T-cell (primary cell): ENCODE measurements around the gene CNDP2. TPM values are rescaled to one million over a fixed set of nuclear protein-coding genes. Genes with fewer than 3 reads are reported as not detected.

Experiments
- ATAC-seq, 4 experiments: fragments of 200-7000 bp in 3 of 4; fragments of 150-1000 bp in 1 of 4; cut with Tn5 transposase; replicated peaks in 1 of 4; 1 replicate in 3 of 4; 2 replicates in 1 of 4; pipeline ENCODE4 v1.10.0; 2021; ENCODE audit warnings: moderate library complexity in 3 of 4, mild to moderate bottlenecking in 2 of 4, moderate number of reproducible peaks in 1 of 4
- CTCF ChIA-PET, 2 donors: fragments of 300-600 bp; sonication (Branson Sonifier 250); formaldehyde crosslinking; loops; one replicate each; lab custom pipeline; 2022; ENCODE audit warnings: antibody characterized with exemption in 2 of 2; lab: Charles Lee
- POLR2A ChIA-PET, 2 donors: fragments of 300-600 bp; sonication (Branson Sonifier 250); formaldehyde crosslinking; loops; one replicate each; lab custom pipeline; 2022; ENCODE audit warnings: antibody characterized with exemption in 2 of 2; lab: Charles Lee
- DNase-seq, 35 experiments: peaks; one replicate each; pipeline versions ENCODE4 v3.0.0 to v3.0.0-alpha.2; 2013 to 2023
- H3K27ac ChIP-seq: one replicate; pipeline ENCODE4 v1.5.1; 2013; ENCODE audit warnings: low read length
- H3K27me3 ChIP-seq, 2 experiments: replicated peaks in 1 of 2; 1 replicate in 1 of 2; 2 replicates in 1 of 2; pipeline versions ENCODE4 v1.6.1 to v1.7.0; 2013; ENCODE audit warnings: low read length in 1 of 2, mixed read lengths in 1 of 2; ENCODE audit not compliant: control insufficient read depth in 2 of 2, insufficient read depth in 2 of 2; ENCODE audit errors: extremely low read depth in 1 of 2
- H3K36me3 ChIP-seq, 2 donors: 1 replicate in 1 of 2; 2 replicates in 1 of 2; pipeline versions ENCODE4 v1.6.1 to v1.7.0; 2013; ENCODE audit warnings: low read length in 1 of 2; ENCODE audit not compliant: control insufficient read depth in 2 of 2, insufficient read depth in 1 of 2; ENCODE audit errors: extremely low read depth in 1 of 2
- H3K4me1 ChIP-seq, 2 experiments: 1 replicate in 1 of 2; 2 replicates in 1 of 2; pipeline versions ENCODE4 v1.6.1 to v1.7.0; 2013; ENCODE audit warnings: low read length in 2 of 2, mixed read lengths in 1 of 2; ENCODE audit not compliant: insufficient read depth in 2 of 2, control insufficient read depth in 1 of 2; ENCODE audit errors: extremely low read depth in 1 of 2
- H3K4me3 ChIP-seq, 2 donors: 1 replicate in 1 of 2; 2 replicates in 1 of 2; pipeline versions ENCODE4 v1.5.1 to v1.7.0; 2013; ENCODE audit warnings: mild to moderate bottlenecking in 2 of 2, low read length in 1 of 2, moderate library complexity in 1 of 2; ENCODE audit not compliant: control insufficient read depth in 1 of 2; ENCODE audit errors: extremely low read depth in 1 of 2
- H3K9me3 ChIP-seq: 2 replicates; pipeline ENCODE4 v1.7.0; 2013
- H3K27ac Mint-ChIP-seq, 2 donors: one replicate each; pipeline ENCODE4 v1.8.0; 2020 to 2021; ENCODE audit warnings: mild to moderate bottlenecking in 2 of 2, mixed read lengths in 2 of 2
- H3K27me3 Mint-ChIP-seq, 2 donors: one replicate each; pipeline ENCODE4 v1.8.0; 2021 to 2022; ENCODE audit warnings: mixed read lengths in 2 of 2
- H3K36me3 Mint-ChIP-seq: one replicate; pipeline ENCODE4 v1.8.0; 2021; ENCODE audit warnings: mixed read lengths
- H3K4me1 Mint-ChIP-seq, 3 donors: one replicate each; pipeline ENCODE4 v1.8.0; 2020 to 2022; ENCODE audit warnings: mixed read lengths in 3 of 3, mild to moderate bottlenecking in 1 of 3
- H3K4me3 Mint-ChIP-seq, 3 donors: one replicate each; pipeline ENCODE4 v1.8.0; 2020 to 2022; ENCODE audit warnings: mild to moderate bottlenecking in 3 of 3, mixed read lengths in 3 of 3, moderate library complexity in 3 of 3
- H3K9me3 Mint-ChIP-seq, 3 donors: one replicate each; pipeline ENCODE4 v1.8.0; 2020 to 2022; ENCODE audit warnings: mixed read lengths in 3 of 3
- WGBS: methylation state at CpG from one replicate; pipeline ENCODE4 v1.1.5; 2013; ENCODE audit warnings: missing lambda C conversion rate; ENCODE audit not compliant: insufficient coverage; 5-methylcytosine and 5-hydroxymethylcytosine counted together
- total RNA-seq, 35 experiments: library from RNA in 6 of 35; stranded (reverse) in 6 of 35; fragments of 120-200 nt in 1 of 35; gene quantifications; one replicate each; pipeline versions ENCODE4 v1.2.1 to v1.2.4 and lab custom pipeline; 2013 to 2026

The CNDP2 gene
- total RNA-seq, 5 donors from 2014 or later (not counting 1 experiment from before 2014, with no cell fraction given): 113 to 150 (median 137) TPM

DNA sequence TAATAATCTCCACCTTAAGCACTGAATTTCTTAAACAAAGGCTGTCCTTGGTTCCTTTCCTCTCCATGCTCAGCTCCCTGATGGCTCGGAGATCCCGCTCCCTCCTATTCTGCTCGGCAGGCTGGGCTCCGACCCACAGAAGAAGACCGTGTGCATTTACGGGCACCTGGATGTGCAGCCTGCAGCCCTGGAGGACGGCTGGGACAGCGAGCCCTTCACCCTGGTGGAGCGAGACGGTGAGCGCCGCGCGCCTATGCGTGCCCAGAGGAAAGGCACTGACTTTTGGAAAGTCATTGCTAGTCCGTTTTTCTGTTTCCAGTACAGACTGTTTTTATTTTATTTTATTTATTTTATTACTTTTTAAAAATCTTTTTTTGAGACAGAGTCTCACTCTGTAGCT is 9.6 kb downstream of the CNDP2 start:
- Histone ChIP-seq H3K27ac (no peak overlapping the region), H3K4me1 (peaks cover 0 to 5% of the 10 kb centered on the region in 2 experiments), H3K36me3 (peaks cover 17 to 84% of the 10 kb centered on the region in 2 donors), H3K27me3 (no peaks in the 10 kb centered on the region), H3K9me3 (no peaks in the 10 kb centered on the region), H3K4me3 (no peak overlapping the region)
- H3K27ac Mint-ChIP-seq: no peak overlapping the region
- no peak for ATAC-seq
- ChIA-PET CTCF (interaction anchor here in 1 of 2 donors (0.7 kb wide), 1 partner anchor 56 kb away, joined by 3 read pairs; no protein-coding TSS in a partner anchor), POLR2A (no interaction called here)
- H3K9me3 Mint-ChIP-seq: no peaks in the 10 kb centered on the region
- 96% methylated on average over 8 of the region's 16 CpGs for WGBS
- no peaks in the 10 kb centered on the region for H3K27me3 Mint-ChIP-seq
- H3K4me1 Mint-ChIP-seq: peaks cover 9 to 26% (median 18%) of the 10 kb centered on the region in 3 donors
- DNase-seq: no peak
- H3K36me3 Mint-ChIP-seq: peaks cover 67% of the 10 kb centered on the region
- no peak overlapping the region for H3K4me3 Mint-ChIP-seq

DNA sequence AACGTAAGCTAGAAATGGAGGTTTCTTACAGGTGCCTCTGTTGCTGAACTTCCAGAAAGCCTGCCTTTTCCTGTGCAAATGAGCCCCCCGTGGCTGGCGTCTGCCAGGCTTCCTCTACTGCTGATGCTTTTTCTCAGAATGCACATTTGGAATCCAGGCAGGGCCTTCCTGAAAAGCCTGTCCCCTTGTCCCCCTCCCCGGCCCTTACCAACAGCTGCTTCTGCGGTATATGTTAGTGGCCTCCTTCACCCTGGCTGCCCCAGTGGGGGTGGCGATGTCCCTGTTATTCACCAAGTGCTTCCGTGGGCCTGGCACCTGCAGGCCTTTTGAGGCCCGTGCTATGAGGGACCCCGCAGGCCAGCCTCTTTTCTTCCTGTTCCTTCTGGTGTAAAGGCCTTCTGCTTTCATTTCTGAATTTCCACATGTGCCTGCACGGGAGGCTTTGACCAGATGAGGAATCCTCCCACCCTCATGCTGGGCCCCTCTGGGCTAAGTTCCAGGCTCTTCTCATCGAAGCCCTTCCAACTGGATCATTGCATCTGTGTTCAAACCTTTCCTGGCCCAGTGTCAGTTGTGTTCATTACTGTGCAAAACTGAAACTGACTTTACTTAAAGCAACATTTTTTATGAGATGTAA is 10.4 kb downstream of the CNDP2 start:
- peaks cover 20 to 83% of the 10 kb centered on the region in 2 donors for H3K36me3 ChIP-seq
- no peaks in the 10 kb centered on the region for H3K9me3 ChIP-seq
- no peaks in the 10 kb centered on the region for H3K9me3 Mint-ChIP-seq
- no peak overlapping the region for H3K4me3 ChIP-seq
- H3K27me3 Mint-ChIP-seq: no peaks in the 10 kb centered on the region
- ChIA-PET POLR2A (no interaction called here), CTCF (interaction anchor here in 1 of 2 donors (0.5 kb wide), 1 partner anchor 573 kb away, joined by 3 read pairs; no protein-coding TSS in a partner anchor)
- H3K27ac ChIP-seq: no peak overlapping the region
- 65% methylated on average over 10 of the region's 11 CpGs for WGBS
- H3K27ac Mint-ChIP-seq: no peak overlapping the region
- DNase-seq: no peak
- H3K4me1 ChIP-seq: no peaks in the 10 kb centered on the region
- ATAC-seq: no peak
- H3K36me3 Mint-ChIP-seq: peaks cover 64% of the 10 kb centered on the region
- H3K4me3 Mint-ChIP-seq: no peak overlapping the region
- no peaks in the 10 kb centered on the region for H3K27me3 ChIP-seq
- H3K4me1 Mint-ChIP-seq: peaks cover 2 to 19% (median 13%) of the 10 kb centered on the region in 3 donors

DNA sequence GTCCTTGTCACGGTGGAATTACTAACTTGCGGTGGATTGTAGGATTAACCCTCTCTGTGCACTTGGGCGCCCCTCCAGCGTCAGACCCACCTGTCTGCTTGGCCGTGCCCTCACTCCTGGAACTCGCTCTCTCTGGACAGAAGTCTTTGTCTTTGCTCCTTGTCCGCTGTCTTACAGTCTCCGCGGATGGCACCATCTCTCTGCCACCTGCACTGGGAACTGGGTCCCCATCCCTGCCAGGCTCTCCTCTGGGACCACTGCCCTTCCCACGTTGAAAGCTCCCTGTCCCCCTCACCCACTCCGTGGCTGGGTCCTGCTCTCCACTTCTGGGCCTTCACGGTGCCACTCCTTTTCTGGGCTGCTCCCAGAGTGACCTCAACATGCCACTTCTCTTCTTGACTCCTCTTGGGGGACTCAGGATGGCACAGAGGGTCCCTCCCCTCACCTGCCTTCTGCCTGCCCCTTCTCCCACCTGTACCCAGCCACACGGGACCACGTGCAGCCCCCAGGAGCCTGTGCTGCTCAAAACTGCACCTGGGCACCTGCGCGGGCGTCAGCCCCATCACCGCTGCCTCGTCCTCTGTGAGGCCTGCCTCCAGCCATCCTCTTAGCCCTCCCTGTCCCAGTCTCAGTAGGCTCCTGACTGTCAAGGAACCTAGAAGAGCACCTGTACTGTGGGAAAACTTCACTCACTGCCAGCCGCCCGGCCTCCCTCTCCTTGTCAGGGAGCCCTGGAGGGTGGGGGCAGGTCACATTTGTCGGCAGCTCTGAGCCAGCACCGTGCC is 11.1 kb downstream of the CNDP2 start:
- H3K27ac Mint-ChIP-seq: no peak overlapping the region
- Histone ChIP-seq H3K4me1 (no peaks in the 10 kb centered on the region), H3K4me3 (no peak overlapping the region), H3K9me3 (no peaks in the 10 kb centered on the region), H3K36me3 (peaks cover 24 to 84% of the 10 kb centered on the region in 2 donors), H3K27me3 (no peaks in the 10 kb centered on the region), H3K27ac (no peak overlapping the region)
- no peaks in the 10 kb centered on the region for H3K9me3 Mint-ChIP-seq
- DNase-seq (no peak), ATAC-seq (no peak)
- WGBS: 89% methylated on average over 20 of the region's 23 CpGs
- peaks cover 1 to 18% (median 13%) of the 10 kb centered on the region in 3 donors for H3K4me1 Mint-ChIP-seq
- H3K27me3 Mint-ChIP-seq: no peaks in the 10 kb centered on the region
- ChIA-PET CTCF (no interaction called here), POLR2A (no interaction called here)
- peaks cover 62% of the 10 kb centered on the region for H3K36me3 Mint-ChIP-seq
- no peak overlapping the region for H3K4me3 Mint-ChIP-seq

DNA sequence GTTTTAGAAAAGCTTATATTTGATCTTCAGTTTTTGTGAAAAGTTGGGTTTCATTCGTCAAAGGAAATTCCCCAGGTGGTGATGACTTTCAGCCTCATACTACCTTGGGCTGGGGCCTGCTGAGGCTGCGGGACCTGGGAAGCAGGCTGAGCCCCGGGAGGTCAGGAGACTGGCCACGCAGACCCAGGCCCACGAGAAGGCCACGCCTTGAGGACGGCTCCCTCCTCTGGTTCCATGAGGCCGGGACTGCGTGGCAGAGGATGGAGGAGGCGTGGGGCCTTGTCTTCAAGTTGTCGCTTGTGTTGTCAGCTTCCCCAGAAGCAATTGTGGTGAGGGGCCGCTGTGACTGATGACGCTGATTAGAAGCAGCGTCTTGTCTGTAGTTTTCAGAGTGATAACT is 11.8 kb downstream of the CNDP2 start:
- Mint-ChIP-seq H3K9me3 (no peaks in the 10 kb centered on the region), H3K4me3 (no peak overlapping the region), H3K36me3 (peaks cover 63% of the 10 kb centered on the region), H3K4me1 (peaks cover 0 to 14% (median 10%) of the 10 kb centered on the region in 3 donors), H3K27ac (no peak overlapping the region), H3K27me3 (no peaks in the 10 kb centered on the region)
- Histone ChIP-seq H3K27ac (no peak overlapping the region), H3K4me1 (no peaks in the 10 kb centered on the region), H3K4me3 (no peak overlapping the region), H3K9me3 (no peaks in the 10 kb centered on the region), H3K36me3 (peaks cover 30 to 84% of the 10 kb centered on the region in 2 donors), H3K27me3 (no peaks in the 10 kb centered on the region)
- POLR2A ChIA-PET: no interaction called here
- CTCF ChIA-PET: no interaction called here
- no peak for DNase-seq
- 90% methylated on average over 13 of the region's 14 CpGs for WGBS
- no peak for ATAC-seq

DNA sequence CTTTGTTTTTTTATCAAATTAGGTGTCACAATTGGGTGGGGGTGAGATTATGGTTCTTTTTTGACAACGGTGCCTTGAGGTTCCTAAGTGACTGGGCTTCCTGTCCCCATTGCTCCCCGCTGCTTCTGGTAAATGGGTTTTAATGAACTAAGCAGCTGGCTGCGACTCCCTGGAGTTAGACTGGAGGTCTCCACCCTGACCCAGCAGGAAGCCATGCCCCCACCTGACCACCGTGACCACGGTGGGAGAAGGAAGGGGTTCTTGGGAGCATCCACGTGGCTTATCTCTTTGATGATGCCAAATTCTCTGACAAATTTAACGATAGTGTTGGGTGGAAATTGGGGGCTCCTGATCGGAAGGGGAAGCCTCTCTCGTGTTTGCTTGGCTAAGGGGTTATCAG is 12.2 kb downstream of the CNDP2 start:
- CTCF ChIA-PET: no interaction called here

DNA sequence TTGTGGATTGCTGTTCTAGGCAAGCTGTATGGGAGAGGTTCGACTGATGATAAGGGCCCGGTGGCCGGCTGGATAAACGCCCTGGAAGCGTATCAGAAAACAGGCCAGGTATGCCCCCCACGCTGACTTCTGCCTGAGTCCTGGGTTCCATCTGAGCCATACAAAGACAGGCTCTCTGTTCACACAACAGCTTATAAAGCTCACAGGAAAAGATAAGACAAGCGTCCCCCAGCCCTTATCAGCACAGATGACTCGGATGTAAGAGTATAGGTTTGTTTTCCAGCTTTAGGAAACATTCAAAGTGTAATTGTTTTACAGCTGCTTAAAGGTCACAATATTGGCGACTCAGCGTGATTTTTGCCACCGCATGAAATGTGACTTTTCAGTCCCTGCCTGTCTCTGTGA is 12.7 kb downstream of the CNDP2 start:
- H3K4me1 Mint-ChIP-seq: peaks cover 0 to 11% (median 4%) of the 10 kb centered on the region in 3 donors
- CTCF ChIA-PET: no interaction called here
- H3K9me3 ChIP-seq: no peaks in the 10 kb centered on the region
- H3K27me3 Mint-ChIP-seq: no peaks in the 10 kb centered on the region
- no peak overlapping the region for H3K4me3 ChIP-seq
- no peaks in the 10 kb centered on the region for H3K9me3 Mint-ChIP-seq
- H3K27ac ChIP-seq: no peak overlapping the region
- 95% methylated on average over 7 of the region's 11 CpGs for WGBS
- no peaks in the 10 kb centered on the region for H3K27me3 ChIP-seq
- H3K27ac Mint-ChIP-seq: no peak overlapping the region
- POLR2A ChIA-PET: no interaction called here
- peaks cover 64% of the 10 kb centered on the region for H3K36me3 Mint-ChIP-seq
- no peak overlapping the region for H3K4me3 Mint-ChIP-seq
- no peaks in the 10 kb centered on the region for H3K4me1 ChIP-seq
- ATAC-seq (no peak), DNase-seq (no peak)
- peaks cover 26 to 86% of the 10 kb centered on the region in 2 donors for H3K36me3 ChIP-seq

More for the DNA sequence above, 12.2 kb downstream of the CNDP2 start:
- Histone ChIP-seq H3K4me1 (no peaks in the 10 kb centered on the region), H3K9me3 (no peaks in the 10 kb centered on the region), H3K4me3 (no peak overlapping the region), H3K36me3 (peaks cover 29 to 84% of the 10 kb centered on the region in 2 donors), H3K27ac (no peak overlapping the region), H3K27me3 (no peaks in the 10 kb centered on the region)
- Mint-ChIP-seq H3K27me3 (no peaks in the 10 kb centered on the region), H3K27ac (no peak overlapping the region), H3K4me3 (no peak overlapping the region), H3K9me3 (no peaks in the 10 kb centered on the region), H3K4me1 (peaks cover 0 to 11% (median 5%) of the 10 kb centered on the region in 3 donors), H3K36me3 (peaks cover 63% of the 10 kb centered on the region)
- 92% methylated on average over 6 of the region's 9 CpGs for WGBS
- DNase-seq (no peak), ATAC-seq (no peak)
- POLR2A ChIA-PET: no interaction called here
